Measurements from ENCODE around the gene MYOM3.

Gene MYOM3

DNA sequence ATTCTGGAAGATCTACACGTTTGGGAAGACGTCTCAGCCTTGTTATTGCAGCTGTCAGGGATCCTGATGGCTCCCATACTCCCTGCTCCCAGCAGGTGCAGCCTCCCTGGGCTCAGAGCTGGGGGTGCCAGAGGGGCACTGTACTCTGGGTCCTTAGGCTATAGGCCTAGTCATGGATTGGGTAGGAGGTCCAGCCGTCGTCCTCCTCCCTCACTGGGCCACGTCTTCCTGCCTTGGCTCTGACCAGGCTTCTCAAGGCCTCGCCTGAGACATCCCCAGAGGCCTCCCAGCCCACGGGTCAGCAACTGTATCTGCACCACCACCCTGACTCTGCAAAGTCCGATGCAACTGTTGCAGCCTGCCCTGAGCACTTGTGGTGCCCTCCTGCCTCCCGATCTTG lies 18.2 kb downstream of the MYOM3 start:
- H3K4me3 ChIP-seq (ENCODE audit: control insufficient read depth, low read depth, low read length) = no peak overlapping the region
- DNase-seq (ENCODE audit: low read depth) = no peak

DNA sequence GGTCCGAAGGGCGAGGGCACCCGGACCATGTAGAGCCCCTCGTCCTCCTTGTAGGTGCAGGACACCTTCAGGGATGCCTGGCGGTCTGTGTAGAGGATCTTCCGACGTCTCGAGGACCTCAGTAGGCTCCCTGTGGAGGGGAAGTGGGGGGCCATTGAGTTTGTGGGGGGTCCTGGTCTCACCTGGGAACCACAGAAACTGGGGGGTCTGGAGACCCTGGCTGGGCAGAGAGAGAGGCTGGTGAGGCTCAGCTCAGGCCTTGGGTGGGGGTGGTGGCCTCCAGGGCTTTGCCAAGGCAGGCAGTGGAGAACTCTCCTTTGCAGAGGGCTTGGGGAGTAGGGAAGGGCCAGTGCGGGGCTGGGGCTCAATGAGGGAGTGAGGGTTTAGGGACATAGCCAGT lies 19.0 kb downstream of the MYOM3 start:
- no peak overlapping the region for H3K4me3 ChIP-seq (ENCODE audit: control insufficient read depth, low read depth, low read length)
- DNase-seq (ENCODE audit: low read depth) = no peak
- TF ChIP-seq, protein P1, sequence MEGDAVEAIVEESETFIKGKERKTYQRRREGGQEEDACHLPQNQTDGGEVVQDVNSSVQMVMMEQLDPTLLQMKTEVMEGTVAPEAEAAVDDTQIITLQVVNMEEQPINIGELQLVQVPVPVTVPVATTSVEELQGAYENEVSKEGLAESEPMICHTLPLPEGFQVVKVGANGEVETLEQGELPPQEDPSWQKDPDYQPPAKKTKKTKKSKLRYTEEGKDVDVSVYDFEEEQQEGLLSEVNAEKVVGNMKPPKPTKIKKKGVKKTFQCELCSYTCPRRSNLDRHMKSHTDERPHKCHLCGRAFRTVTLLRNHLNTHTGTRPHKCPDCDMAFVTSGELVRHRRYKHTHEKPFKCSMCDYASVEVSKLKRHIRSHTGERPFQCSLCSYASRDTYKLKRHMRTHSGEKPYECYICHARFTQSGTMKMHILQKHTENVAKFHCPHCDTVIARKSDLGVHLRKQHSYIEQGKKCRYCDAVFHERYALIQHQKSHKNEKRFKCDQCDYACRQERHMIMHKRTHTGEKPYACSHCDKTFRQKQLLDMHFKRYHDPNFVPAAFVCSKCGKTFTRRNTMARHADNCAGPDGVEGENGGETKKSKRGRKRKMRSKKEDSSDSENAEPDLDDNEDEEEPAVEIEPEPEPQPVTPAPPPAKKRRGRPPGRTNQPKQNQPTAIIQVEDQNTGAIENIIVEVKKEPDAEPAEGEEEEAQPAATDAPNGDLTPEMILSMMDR (IDR thresholded peaks at IDR 0.05; ENCODE audit: control insufficient read depth, insufficient read depth, low read depth, low read length, missing control alignments) = no peak

More for the DNA sequence above, 18.2 kb downstream of the MYOM3 start:
- TF ChIP-seq, protein P1 (IDR thresholded peaks at IDR 0.05; ENCODE audit: control insufficient read depth, insufficient read depth, low read depth, low read length, missing control alignments) = no peak

DNA sequence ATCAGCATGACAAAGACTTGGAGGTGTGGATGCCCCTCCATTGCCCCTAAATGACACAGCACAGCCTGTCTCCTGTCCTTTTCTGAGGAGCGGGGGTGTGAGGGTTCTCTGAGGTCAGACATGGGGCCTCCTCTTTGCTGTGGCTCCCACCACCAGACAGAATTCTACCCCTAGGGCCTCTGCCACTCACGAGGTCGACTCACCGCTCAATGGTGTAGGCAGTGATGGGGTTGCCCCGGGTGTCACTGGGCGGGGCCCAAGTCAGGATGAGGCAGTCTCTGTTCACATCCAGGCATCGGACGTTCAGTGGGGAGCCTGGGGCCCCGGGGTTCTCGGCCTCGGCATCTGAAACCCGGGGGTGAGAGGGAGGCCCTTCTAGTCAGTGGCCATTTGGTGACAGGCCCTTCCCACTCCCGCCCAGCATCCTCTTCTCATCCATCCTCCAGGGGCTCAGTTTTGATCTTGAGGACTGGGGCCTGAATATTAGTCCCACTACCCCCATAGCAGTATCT lies 19.9 kb downstream of the MYOM3 start:
- TF ChIP-seq, protein P1 (IDR thresholded peaks at IDR 0.05; ENCODE audit: control insufficient read depth, insufficient read depth, low read depth, low read length, missing control alignments) = no peak
- no peak overlapping the region for H3K4me3 ChIP-seq (ENCODE audit: control insufficient read depth, low read depth, low read length)
- no peak for DNase-seq (ENCODE audit: low read depth)

DNA sequence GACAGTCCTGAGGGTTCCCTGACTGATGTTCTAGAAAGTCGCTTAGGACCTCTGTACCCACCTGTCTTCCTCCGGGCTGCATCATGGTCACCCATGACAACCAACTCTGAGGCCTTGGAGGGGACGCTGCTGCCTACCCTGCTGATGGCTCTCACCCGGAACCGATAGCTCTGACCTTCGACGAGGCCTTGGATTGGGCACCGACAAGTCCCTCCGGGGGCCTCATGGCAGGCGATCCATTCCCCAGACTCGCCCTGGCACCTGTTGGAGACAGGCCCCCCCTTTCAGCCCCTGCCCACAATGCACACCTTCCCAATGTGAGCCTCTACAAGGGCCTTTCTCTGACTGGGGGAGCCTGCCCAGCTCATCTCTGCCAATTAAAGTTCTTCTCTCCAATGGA lies 21.2 kb downstream of the MYOM3 start:
- no peak overlapping the region for H3K4me3 ChIP-seq (ENCODE audit: control insufficient read depth, low read depth, low read length)
- TF ChIP-seq, protein P1 (IDR thresholded peaks at IDR 0.05; ENCODE audit: control insufficient read depth, insufficient read depth, low read depth, low read length, missing control alignments) = no peak
- no peak for DNase-seq (ENCODE audit: low read depth)

DNA sequence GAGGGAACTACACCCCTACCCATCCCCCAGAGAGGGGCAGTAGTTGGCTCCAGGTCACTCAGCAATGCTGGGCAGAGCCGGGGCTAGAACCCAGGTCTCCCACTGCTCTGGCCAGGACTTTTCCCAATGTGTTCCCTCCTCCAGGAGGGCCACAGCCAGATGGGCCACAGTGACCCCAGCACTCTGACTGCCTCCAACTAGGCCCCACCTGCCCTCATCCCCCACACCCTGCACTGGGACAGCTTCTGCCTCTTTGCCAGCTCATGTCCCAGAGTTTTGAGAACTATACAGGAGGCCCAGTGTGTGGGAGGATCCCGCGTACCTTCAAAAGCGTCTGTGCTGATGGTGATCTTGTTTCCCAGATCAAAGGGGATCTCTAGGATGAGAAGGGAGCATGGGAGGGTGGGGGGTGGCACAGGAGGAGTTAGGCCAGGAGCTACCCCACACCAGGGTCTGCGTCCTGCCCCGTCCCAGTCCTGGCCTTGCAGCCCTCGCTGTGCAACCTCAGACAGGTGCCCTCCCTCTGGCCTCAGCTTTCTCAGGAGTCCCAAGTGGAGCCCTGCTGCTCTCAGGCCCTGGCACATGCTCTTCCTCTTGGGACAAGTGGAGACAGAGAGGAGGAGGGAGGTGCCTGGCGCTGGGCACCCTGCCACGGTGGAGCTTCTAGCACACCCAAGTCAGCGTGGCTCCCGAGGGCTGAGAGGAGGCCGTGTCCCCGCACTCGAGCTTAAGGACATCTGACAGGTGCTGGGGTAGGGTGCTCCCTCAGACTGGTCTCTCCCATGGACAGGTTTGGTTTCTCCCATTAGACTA lies 22.0 kb downstream of the MYOM3 start:
- TF ChIP-seq, protein P1 (IDR thresholded peaks at IDR 0.05; ENCODE audit: control insufficient read depth, insufficient read depth, low read depth, low read length, missing control alignments) = no peak
- no peak for DNase-seq (ENCODE audit: low read depth)
- no peak overlapping the region for H3K4me3 ChIP-seq (ENCODE audit: control insufficient read depth, low read depth, low read length)

DNA sequence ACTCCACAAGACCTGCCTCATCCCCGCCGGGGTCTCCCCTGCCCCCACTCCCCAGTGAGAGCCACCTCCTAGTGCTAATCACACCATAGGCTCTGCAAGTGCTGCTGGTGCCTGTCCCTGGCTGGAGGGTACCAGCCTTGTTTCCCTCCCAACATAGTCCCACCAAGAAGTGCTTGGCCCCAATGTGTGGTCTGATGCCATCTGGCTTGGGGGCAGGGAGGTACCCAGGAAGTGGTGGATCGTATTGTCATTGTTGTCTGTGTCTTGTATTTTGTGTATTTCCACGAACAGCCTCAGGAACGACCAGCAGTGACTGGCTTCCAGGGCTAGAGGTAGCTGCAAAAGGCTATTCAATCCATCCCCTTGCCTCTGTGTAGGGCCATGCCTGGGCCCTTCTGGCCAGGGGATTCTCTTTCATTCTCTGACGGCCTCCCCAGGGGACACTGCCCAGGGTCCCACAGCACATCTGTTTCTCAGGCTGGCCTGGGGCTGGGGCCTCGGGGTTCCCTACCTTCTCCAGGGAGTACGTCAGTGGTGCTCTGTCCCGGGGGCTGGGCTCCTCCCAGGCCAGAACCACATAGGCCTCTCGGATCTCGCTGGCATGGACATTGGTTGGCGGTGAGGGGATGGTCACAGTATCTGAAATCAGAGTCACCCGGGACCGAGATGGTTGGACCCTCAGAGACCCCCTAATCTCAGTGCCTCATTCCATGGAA lies 22.8 kb downstream of the MYOM3 start:
- TF ChIP-seq, protein P1 (IDR thresholded peaks at IDR 0.05; ENCODE audit: control insufficient read depth, insufficient read depth, low read depth, low read length, missing control alignments) = no peak

More for the DNA sequence above, 22.8 kb downstream of the MYOM3 start:
- H3K4me3 ChIP-seq (ENCODE audit: control insufficient read depth, low read depth, low read length) = no peak overlapping the region
- no peak for DNase-seq (ENCODE audit: low read depth)

All from AG09309 (cell line).